Mesenchymal stem cell (in vitro differentiated cells and primary cell): ENCODE measurements around the gene MVP.

ENCODE experiments used
- DNase-seq: peaks from one replicate; pipeline ENCODE4 v3.0.0-alpha.2; 2013
- H2AFZ ChIP-seq: one replicate; pipeline ENCODE4 v1.6.1; 2013; ENCODE audit warnings: low read depth, mild to moderate bottlenecking, control low read depth, inconsistent platforms, low read length, moderate library complexity
- H2AK5ac ChIP-seq: 2 replicates; pipeline ENCODE4 v1.6.1; 2013; ENCODE audit warnings: low read length, moderate library complexity, mild to moderate bottlenecking, inconsistent platforms; ENCODE audit not compliant: severe bottlenecking
- H2BK120ac ChIP-seq: one replicate; pipeline ENCODE4 v1.6.1; 2013; ENCODE audit warnings: low read depth, mild to moderate bottlenecking, inconsistent platforms, low read length, moderate library complexity
- H2BK12ac ChIP-seq, 2 experiments: one replicate each; pipeline ENCODE4 v1.6.1; 2013; ENCODE audit warnings: inconsistent platforms in 2 of 2, low read length in 2 of 2, mild to moderate bottlenecking in 2 of 2, moderate library complexity in 2 of 2, control low read depth in 1 of 2
- H2BK15ac ChIP-seq: one replicate; pipeline ENCODE4 v1.6.1; 2013; ENCODE audit warnings: mild to moderate bottlenecking, low read depth, inconsistent platforms; ENCODE audit not compliant: poor library complexity, severe bottlenecking
- H2BK5ac ChIP-seq: 2 replicates; pipeline ENCODE4 v1.6.1; 2013; ENCODE audit warnings: low read depth, mild to moderate bottlenecking, low read length, control low read depth, inconsistent platforms; ENCODE audit not compliant: poor library complexity, severe bottlenecking
- H3K14ac ChIP-seq, 2 experiments: one replicate each; pipeline ENCODE4 v1.6.1; 2013; ENCODE audit warnings: inconsistent platforms in 2 of 2, low read length in 2 of 2, control low read depth in 1 of 2, mild to moderate bottlenecking in 1 of 2, moderate library complexity in 1 of 2
- H3K18ac ChIP-seq, 2 experiments: one replicate each; pipeline ENCODE4 v1.6.1; 2013; ENCODE audit warnings: inconsistent platforms in 2 of 2, low read length in 2 of 2, control low read depth in 1 of 2, low read depth in 1 of 2, mild to moderate bottlenecking in 1 of 2
- H3K23ac ChIP-seq, 2 experiments: one replicate each; pipeline ENCODE4 v1.6.1; 2013; ENCODE audit warnings: inconsistent platforms in 2 of 2, low read length in 2 of 2, mild to moderate bottlenecking in 2 of 2, moderate library complexity in 2 of 2, control low read depth in 1 of 2
- H3K27ac ChIP-seq: 2 replicates; pipeline ENCODE4 v1.5.1; 2013; ENCODE audit warnings: mild to moderate bottlenecking, moderate library complexity, low read length, control low read depth, inconsistent platforms; ENCODE audit not compliant: poor library complexity, severe bottlenecking
- H3K27me3 ChIP-seq, 2 experiments: 2 replicates each; pipeline versions ENCODE4 v1.6.1 to v1.7.0; 2013; ENCODE audit warnings: low read length in 2 of 2, mild to moderate bottlenecking in 2 of 2, moderate library complexity in 2 of 2, control low read depth in 1 of 2, inconsistent platforms in 1 of 2; ENCODE audit not compliant: control insufficient read depth in 1 of 2, insufficient read depth in 1 of 2
- H3K36me3 ChIP-seq, 2 experiments: 2 replicates each; pipeline versions ENCODE4 v1.6.1 to v1.7.0; 2013; ENCODE audit warnings: low read length in 2 of 2, control low read depth in 1 of 2, inconsistent platforms in 1 of 2, low read depth in 1 of 2, mild to moderate bottlenecking in 1 of 2; ENCODE audit not compliant: insufficient read depth in 2 of 2, control insufficient read depth in 1 of 2
- H3K4ac ChIP-seq, 2 experiments: one replicate each; pipeline ENCODE4 v1.6.1; 2013; ENCODE audit warnings: inconsistent platforms in 2 of 2, low read length in 2 of 2, mild to moderate bottlenecking in 2 of 2, moderate library complexity in 2 of 2, control low read depth in 1 of 2, low read depth in 1 of 2
- H3K4me1 ChIP-seq: 2 replicates; pipeline ENCODE4 v1.6.1; 2013; ENCODE audit warnings: low read depth, low read length, control low read depth; ENCODE audit not compliant: control insufficient read depth, insufficient read depth
- H3K4me2 ChIP-seq: 2 replicates; pipeline ENCODE4 v1.6.1; 2013; ENCODE audit warnings: low read length, mild to moderate bottlenecking, inconsistent platforms; ENCODE audit not compliant: poor library complexity, severe bottlenecking
- H3K4me3 ChIP-seq, 2 experiments: 2 replicates each; pipeline versions ENCODE4 v1.5.1 to v1.7.0; 2013; ENCODE audit warnings: low read length in 2 of 2, mild to moderate bottlenecking in 2 of 2, control low read depth in 1 of 2, low read depth in 1 of 2; ENCODE audit not compliant: insufficient read depth in 1 of 2
- H3K79me1 ChIP-seq: replicated peaks from 2 replicates; pipeline ENCODE4 v1.6.1; 2013; ENCODE audit warnings: mild to moderate bottlenecking, control low read depth, low read length, inconsistent platforms; ENCODE audit not compliant: poor library complexity, severe bottlenecking
- H3K9ac ChIP-seq: 2 replicates; pipeline ENCODE4 v1.7.0; 2013; ENCODE audit warnings: mild to moderate bottlenecking, low read length, moderate library complexity
- H3K9me3 ChIP-seq: 2 replicates; pipeline ENCODE4 v1.7.0; 2013; ENCODE audit warnings: mild to moderate bottlenecking, low read length; ENCODE audit not compliant: control insufficient read depth
- H4K8ac ChIP-seq: one replicate; pipeline ENCODE4 v1.6.1; 2013; ENCODE audit warnings: inconsistent platforms, mild to moderate bottlenecking, low read length, moderate library complexity
- H4K91ac ChIP-seq: one replicate; pipeline ENCODE4 v1.6.1; 2013; ENCODE audit warnings: mild to moderate bottlenecking, low read length, inconsistent platforms
- WGBS: methylation state at CpG from one replicate; pipeline ENCODE4 v1.1.7; 2013; ENCODE audit warnings: mixed read lengths; 5-methylcytosine and 5-hydroxymethylcytosine counted together

MVP gene

DNA sequence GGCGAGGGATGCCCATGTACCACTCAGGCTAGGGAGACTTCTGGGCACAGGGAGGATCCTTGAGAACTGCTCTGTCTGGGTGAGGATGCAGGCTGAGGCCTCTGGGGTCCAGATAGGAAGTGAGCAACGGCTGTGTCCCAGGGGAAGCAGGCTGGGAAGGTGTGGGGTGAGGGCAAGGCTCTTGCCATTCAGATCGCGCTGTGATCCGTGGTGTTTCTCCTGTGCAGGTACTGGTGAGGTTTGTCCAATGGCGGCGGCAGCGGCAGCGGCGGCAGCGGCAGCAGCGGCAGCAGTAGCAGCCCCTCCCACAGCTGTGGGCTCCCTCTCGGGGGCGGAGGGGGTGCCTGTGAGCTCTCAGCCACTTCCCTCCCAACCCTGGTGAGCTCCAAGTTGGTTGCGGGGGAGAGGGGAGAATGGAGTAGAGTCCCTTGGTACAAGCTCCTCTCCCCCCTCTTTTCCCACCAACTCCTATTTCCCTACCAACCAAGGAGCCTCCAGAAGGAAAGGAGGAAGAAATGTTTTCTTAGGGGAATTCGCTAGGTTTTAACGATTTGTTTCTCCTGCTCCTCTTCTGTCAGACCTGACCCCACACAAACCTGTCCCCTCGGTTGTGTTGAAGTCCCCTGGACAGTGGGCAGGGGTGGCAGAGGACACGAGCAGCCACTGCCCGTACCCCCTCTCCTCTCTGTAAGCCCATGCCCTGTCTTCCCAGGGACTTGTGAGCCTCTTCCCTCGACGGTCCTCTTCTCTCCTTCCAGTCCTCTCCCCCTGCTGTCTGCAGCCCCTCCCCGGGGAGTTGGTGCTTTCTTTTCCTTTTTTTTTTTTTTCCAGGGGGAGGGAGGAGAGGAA lies 10.2 kb upstream of the MVP start:
- H3K18ac ChIP-seq: peak overlapping the region in 1 of 2 experiments; percentile 61
- H3K4me2 ChIP-seq: no peak overlapping the region
- H4K8ac ChIP-seq: peak overlapping the region; percentile 10
- H2AK5ac ChIP-seq: no peak overlapping the region
- peak overlapping the region; percentile 42 for H2BK120ac ChIP-seq
- peak overlapping the region; percentile 80 for H4K91ac ChIP-seq
- H2AFZ ChIP-seq: no peak overlapping the region
- no peak overlapping the region for H2BK5ac ChIP-seq
- peaks cover 16 to 33% of the 10 kb centered on the region in 2 experiments for H3K36me3 ChIP-seq
- no peaks in the 10 kb centered on the region for H3K9me3 ChIP-seq
- peak overlapping the region; percentile 87 for H3K9ac ChIP-seq
- peak overlapping the region; percentile 29 for H3K27ac ChIP-seq
- no peaks in the 10 kb centered on the region for H3K27me3 ChIP-seq
- no peak overlapping the region for H3K23ac ChIP-seq
- no peak overlapping the region for H3K4me3 ChIP-seq
- no peak overlapping the region for H3K14ac ChIP-seq
- H2BK15ac ChIP-seq: peak overlapping the region; percentile 3
- peak overlapping the region in 1 of 2 experiments; percentile 74 for H2BK12ac ChIP-seq
- H3K4me1 ChIP-seq: peaks cover 60% of the 10 kb centered on the region
- H3K79me1 ChIP-seq: peaks cover 8% of the 10 kb centered on the region
- DNase-seq: peak; percentile 59
- 48% methylated on average over 13 of the region's 23 CpGs for WGBS
- H3K4ac ChIP-seq: peak overlapping the region in 1 of 2 experiments; percentile 17

DNA sequence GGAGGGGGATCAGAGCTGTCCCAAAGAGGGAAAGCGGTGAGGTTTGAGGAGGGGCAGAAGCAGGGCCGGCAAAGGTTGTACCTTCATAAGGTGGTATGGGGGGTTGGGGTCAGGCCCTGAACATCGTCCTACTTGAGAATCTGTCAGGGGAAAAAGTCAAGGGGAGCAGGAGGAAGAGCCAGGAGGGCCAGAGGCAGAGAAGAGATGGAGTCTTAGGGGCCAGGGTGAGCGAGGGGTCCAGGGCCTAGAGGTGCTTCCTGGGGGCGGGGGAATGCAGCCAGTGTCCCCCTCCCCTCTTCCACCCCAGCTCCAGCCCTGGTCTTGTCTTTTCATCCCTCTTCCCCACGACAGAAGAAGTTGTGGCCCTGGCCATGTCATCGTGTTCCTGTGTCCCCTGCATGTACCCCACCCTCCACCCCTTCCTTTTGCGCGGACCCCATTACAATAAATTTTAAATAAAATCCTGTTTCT lies 9.5 kb upstream of the MVP start:
- H3K9ac ChIP-seq: peak overlapping the region; percentile 87
- no peaks in the 10 kb centered on the region for H3K27me3 ChIP-seq
- H2BK120ac ChIP-seq: peak overlapping the region; percentile 39
- no peak overlapping the region for H2BK15ac ChIP-seq
- peak overlapping the region; percentile 56 for H4K91ac ChIP-seq
- H3K9me3 ChIP-seq: no peaks in the 10 kb centered on the region
- no peak overlapping the region for H2AK5ac ChIP-seq
- WGBS: 12% methylated on average over 8 of the region's 9 CpGs
- peak overlapping the region; percentile 41 to 47 for H3K18ac ChIP-seq
- H2AFZ ChIP-seq: no peak overlapping the region
- H3K14ac ChIP-seq: no peak overlapping the region
- no peak overlapping the region for H3K23ac ChIP-seq
- H3K4me1 ChIP-seq: peaks cover 62% of the 10 kb centered on the region
- H3K27ac ChIP-seq: peak overlapping the region; percentile 29
- no peak for DNase-seq
- peaks cover 16 to 33% of the 10 kb centered on the region in 2 experiments for H3K36me3 ChIP-seq
- no peak overlapping the region for H2BK5ac ChIP-seq
- peak overlapping the region in 1 of 2 experiments; percentile 90 for H3K4me3 ChIP-seq
- H2BK12ac ChIP-seq: no peak overlapping the region
- peak overlapping the region; percentile 2 for H4K8ac ChIP-seq
- H3K4ac ChIP-seq: no peak overlapping the region
- peaks cover 10% of the 10 kb centered on the region for H3K79me1 ChIP-seq
- peak overlapping the region; percentile 27 for H3K4me2 ChIP-seq

DNA sequence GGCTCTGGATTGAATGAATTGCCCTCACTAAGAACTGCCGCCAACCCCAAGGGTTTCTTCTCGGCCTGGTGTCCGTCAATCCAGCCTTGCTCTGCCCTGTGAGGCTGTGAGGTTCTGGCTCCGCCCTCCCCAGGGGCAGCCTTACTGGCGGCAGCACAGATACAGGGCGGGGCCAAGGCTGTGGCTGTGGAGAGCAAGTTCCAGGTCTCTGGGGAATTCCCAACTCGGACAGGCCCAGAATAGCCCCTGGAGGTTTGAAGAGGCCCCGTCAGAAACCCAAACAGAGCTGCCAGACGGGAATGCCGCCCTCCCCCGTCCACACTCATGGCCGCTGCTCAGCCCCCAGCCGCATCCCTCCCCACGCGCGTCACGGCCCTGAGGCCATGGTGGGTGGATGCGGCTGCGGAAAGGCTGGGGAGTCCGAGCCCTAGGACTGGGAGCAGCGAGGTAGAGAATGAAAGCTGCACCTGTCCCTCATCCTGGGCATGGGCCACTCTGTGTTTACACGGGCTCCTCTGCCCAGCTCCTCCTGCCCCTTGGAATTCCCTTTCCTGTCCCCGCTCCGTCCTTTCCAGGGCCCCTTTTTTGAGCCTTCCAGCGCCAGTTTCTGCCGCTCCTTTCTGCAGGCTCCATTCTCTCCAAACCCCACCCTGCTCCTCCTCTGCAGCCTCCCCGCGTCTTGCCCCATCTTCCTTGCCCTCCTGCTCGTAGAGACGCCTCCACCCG lies 8.9 kb upstream of the MVP start:
- Histone ChIP-seq H3K23ac (peak overlapping the region in 1 of 2 experiments; percentile 11), H3K27ac (peak overlapping the region; percentile 86), H3K4me2 (peak overlapping the region; percentile 96), H3K9ac (peak overlapping the region; percentile 87), H3K18ac (peak overlapping the region; percentile 2 to 69), H2BK120ac (peak overlapping the region; percentile 35), H3K36me3 (peaks cover 16 to 33% of the 10 kb centered on the region in 2 experiments), H3K4ac (peak overlapping the region; percentile 50 to 75), H3K79me1 (peaks cover 10% of the 10 kb centered on the region), H2AK5ac (no peak overlapping the region), H3K4me1 (peaks cover 62% of the 10 kb centered on the region), H2BK5ac (no peak overlapping the region), H2BK15ac (peak overlapping the region; percentile 17), H3K9me3 (no peaks in the 10 kb centered on the region), H2BK12ac (peak overlapping the region; percentile 23 to 78), H4K91ac (peak overlapping the region; percentile 76), H2AFZ (peak overlapping the region; percentile 72), H4K8ac (peak overlapping the region; percentile 72), H3K27me3 (no peaks in the 10 kb centered on the region), H3K4me3 (peak overlapping the region; percentile 59 to 90), H3K14ac (peak overlapping the region in 1 of 2 experiments; percentile 45)
- WGBS: 1% methylated on average over 23 of the region's 31 CpGs
- DNase-seq: peak; percentile 99
